GM12875 (cell line): ENCODE measurements around the gene PCSK5.

Experiments used
- H3K4me3 ChIP-seq: one replicate; pipeline ENCODE4 v1.5.1; 2011; ENCODE audit warnings: low read depth, low read length, control low read depth
- TF ChIP-seq, protein P1 (sequence below): IDR thresholded peaks from 2 replicates; pipeline ENCODE4 v1.5.1; 2011; ENCODE audit warnings: low read depth, mild to moderate bottlenecking, control low read depth, inconsistent platforms, low read length, moderate library complexity, borderline replicate concordance; ENCODE audit not compliant: insufficient read depth

PCSK5 gene

DNA sequence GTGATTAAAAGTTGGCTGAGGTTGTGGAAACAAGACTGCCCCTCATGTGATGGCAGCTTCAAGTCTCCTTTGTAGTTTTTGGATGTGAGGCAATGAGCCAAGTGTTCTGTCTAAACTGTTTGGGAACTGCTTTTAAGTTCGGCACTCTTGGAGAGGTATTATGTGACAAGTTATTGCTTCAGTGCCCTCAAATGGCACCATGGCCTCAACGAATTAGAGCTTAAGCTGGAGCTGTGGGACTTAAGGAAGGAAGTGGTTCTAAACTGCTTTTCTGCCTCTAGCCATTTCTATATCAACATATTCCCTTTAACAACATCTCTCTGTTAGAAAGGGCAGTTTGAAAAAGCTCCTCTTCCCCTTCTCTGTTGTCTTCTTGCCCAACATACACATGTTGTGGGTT is 276.1 kb downstream of the PCSK5 start:
- TF ChIP-seq, protein P1, sequence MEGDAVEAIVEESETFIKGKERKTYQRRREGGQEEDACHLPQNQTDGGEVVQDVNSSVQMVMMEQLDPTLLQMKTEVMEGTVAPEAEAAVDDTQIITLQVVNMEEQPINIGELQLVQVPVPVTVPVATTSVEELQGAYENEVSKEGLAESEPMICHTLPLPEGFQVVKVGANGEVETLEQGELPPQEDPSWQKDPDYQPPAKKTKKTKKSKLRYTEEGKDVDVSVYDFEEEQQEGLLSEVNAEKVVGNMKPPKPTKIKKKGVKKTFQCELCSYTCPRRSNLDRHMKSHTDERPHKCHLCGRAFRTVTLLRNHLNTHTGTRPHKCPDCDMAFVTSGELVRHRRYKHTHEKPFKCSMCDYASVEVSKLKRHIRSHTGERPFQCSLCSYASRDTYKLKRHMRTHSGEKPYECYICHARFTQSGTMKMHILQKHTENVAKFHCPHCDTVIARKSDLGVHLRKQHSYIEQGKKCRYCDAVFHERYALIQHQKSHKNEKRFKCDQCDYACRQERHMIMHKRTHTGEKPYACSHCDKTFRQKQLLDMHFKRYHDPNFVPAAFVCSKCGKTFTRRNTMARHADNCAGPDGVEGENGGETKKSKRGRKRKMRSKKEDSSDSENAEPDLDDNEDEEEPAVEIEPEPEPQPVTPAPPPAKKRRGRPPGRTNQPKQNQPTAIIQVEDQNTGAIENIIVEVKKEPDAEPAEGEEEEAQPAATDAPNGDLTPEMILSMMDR, result no peak

DNA sequence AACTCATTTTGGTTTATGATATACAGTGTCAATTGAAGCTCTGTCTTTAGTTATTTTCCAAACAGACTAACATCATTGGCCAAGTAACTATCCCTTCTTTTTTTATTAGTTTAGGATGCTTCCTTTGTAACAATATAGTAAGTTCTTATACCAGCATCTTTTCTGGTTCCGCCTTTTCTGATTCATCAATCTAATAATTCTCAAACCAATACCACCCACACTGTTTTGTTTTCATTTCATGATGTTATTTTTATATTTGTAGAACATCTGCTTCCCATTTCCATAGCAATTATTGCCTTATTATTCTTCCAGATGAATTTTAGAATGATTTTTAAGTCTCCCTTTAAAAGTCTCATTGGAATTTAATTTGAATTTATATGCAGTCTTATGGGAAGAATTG is 285.7 kb downstream of the PCSK5 start:
- TF ChIP-seq, protein P1, result no peak
- no peak overlapping the region for H3K4me3 ChIP-seq

More for the DNA sequence above, 276.1 kb downstream of the PCSK5 start:
- H3K4me3 ChIP-seq, result no peak overlapping the region

DNA sequence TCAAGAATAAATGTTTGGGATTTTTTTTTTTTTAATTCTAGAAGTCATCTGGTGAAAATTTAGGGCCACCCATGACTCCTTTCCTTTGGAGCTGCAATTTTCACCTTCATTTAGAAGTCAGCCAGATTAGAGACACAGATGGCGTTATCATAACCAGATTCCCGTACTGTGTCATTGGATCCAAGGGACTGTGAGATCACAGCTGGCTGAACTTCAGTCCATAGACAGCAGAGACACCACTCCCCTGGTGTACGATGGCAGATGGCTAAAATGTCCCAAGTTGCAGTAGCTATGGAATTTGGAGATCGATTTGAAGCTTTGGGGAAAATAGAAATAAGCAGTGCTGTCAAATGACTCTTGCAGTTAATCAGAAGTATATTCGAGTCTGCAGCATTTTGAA is 287.5 kb downstream of the PCSK5 start:
- TF ChIP-seq, protein P1, result no peak
- no peak overlapping the region for H3K4me3 ChIP-seq

DNA sequence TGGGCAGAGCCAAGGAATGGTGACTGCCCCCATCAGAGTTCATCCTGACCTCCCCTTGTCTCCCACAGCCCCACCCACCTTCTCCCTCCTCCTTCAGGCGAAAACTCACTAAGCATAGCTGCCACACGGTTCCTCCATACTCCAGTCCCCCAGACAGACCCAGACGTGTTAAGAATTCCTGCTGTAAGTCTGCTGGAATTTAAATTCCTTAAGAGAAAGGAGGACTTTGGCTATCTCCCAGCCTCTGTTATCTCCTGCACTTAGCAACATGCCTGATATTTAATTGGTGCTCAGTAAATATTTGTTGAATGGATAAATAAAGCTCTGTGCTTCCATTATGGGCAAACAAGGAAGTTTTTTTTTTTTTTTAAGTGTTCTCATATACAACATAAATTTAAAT is 290.1 kb downstream of the PCSK5 start:
- no peak overlapping the region for H3K4me3 ChIP-seq
- TF ChIP-seq, protein P1, result no peak

DNA sequence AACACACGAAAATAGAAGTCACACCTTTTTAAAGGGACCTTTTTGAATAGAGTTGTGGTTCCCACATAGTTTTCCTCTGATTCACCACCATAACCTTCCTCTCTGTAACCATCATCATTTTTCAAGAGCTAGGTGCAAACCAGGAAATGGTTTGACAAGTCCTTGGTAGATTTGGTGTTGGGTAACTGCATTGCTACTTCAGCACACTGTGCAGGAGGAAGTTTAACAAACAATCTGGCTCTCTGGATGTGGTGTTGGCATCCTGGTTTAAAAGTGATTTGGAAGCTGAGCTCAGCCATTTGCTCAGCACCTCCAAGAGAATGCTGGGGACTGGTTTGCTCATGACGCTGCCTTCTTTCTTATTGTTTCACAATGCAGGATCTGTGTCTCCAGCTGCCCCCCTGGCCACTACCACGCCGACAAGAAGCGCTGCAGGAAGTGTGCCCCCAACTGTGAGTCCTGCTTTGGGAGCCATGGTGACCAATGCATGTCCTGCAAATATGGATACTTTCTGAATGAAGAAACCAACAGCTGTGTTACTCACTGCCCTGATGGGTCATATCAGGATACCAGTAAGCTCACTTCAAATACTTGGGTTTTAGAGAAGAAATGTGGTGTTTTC is 290.7 kb downstream of the PCSK5 start:
- TF ChIP-seq, protein P1, result no peak

DNA sequence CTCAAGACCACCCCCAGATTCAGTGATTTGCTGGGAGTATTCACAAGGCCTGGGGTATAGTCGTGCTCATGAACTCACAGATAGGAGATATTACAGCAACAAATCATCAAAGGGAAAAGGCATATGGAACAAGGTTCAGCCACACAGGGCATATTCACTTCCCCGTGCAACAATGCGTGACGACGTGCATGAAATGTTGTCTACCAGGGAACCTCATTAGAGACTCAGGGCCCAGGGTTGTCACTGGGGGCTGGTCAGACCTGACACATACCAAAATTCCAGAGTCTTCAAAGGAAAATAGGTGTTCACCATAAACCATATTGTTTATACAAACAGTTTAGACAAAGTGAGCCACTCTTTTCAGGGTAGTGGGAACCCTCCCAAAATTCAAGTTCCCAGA is 291.3 kb downstream of the PCSK5 start:
- TF ChIP-seq, protein P1, result no peak

More for the DNA sequence above, 290.7 kb downstream of the PCSK5 start:
- no peak overlapping the region for H3K4me3 ChIP-seq

DNA sequence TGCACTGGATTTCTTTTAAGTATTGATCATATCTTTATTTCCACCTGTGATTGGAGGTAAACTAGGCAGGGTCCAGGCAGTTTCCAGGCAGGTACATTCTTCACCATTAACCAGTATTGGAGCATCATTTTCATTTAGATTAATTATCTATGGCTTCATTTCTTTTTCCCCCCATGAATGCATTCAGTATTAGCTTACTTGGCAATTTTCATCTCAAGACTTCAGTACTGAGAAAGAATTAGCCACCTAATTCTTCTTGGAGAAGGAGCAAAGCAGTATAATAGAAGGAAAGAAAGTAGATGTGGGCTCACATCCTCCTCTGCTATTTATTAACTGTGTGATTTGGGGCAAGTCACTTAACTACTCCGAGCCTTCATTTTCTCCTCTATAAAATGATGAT is 295.0 kb downstream of the PCSK5 start:
- TF ChIP-seq, protein P1, result no peak
- no peak overlapping the region for H3K4me3 ChIP-seq

More for the DNA sequence above, 291.3 kb downstream of the PCSK5 start:
- H3K4me3 ChIP-seq, result no peak overlapping the region
